Activated T-cell treated with anti-CD3 and anti-CD28 coated beads, Interleukin-2, amount 50 U/mL, for 1 hour (primary cell): Measurements from ENCODE around the gene AFDN.

Experiments
- DNase-seq: peaks from one replicate; pipeline ENCODE4 v3.0.0-alpha.2; 2020

The AFDN gene

DNA sequence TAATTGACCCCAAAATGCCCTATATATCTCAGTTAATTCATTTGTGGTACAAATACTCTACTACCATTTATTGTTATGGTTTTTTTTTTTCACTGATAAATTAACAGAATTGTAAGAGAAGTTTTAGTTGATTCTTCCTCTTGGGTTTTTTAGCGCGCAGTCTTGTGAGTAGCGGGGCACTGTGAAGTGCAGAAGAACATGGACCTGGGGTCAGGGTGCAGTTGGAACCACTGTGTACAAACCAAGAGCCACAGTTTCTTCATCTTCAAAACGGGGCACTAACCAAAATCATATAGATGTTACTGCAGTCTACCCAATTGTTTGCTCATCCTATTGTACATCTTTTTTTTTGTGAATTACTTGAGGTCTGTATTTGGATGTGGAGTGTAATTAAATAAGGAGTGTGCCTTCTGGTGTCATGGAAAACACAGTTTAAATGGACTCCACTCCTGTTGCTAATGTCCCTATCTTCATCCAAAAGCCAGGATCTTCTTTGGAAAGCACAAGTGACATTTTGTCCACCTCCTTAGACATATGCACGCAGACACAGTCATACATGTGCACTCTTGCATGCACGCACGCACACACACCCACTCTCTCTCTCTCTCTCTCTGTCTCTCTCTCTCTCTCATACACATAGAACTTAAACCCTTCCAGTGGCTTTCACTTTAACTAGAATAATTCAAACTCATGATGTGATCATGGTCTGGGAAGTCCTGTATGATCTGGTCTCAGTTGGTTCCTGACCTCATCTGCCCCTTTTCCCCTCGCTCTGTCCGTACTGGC is 51.5 kb downstream of the AFDN start:
- no peak for DNase-seq

DNA sequence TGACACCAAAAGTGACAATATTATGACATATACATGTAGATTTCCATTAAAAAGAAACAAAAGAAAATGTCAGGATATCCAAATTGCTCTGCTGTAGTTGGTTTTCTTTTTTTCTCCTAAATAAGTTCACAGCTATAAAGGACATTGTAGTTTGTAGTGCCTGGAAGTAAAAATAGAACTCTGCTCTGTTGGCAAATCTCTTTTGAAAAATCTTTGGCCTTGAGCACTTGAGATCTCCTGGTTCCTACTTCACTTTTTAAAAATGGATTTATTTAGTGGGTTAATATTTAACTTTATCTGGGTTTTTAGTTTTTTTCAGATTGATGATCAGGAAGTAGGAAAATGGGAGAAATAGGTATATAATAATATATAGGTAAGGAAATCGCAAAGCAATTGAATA is 52.9 kb downstream of the AFDN start:
- no peak for DNase-seq

DNA sequence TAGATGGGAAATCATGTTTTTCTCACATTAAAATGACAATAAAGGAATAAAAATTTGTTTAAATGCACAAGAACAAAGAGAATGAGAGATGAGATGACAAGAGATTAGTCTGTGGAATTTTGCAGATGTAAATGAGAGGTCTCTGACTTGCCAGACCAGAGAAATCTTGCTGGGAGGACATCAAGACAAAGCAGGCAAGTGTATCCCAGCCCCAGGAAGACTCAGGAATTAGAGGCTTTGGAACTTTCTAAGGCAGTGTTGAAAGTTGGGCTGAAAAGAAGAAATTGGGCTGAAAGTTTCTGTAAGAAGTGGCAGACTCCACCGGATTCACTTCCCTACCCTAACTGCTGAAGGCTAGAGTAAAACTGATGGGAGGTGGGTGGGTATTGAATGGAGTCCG is 54.6 kb downstream of the AFDN start:
- DNase-seq, result no peak

- DNase-seq, result no peak
Measured at GRCh38 chr6:167882244-167882643, 55.5 kb downstream of the AFDN start.

DNA sequence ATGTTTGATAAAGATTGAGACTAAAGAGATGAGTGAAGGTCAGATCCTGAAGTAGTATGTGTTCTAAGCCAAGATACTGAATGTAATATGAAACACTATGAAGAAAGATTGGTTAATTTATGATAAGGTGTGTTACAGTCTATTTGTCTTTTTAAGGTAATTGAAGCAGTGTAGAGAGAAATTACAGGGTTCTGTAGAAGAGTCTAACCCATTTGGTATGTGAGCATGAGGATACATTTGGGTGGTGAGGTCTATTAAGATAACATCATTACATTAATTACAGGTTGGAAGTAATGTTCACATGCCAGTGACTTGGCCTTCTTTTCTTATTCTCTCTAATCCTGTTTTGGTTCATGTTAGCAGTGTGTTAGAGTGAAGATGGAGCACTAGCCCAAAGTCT is 61.4 kb downstream of the AFDN start:
- no peak for DNase-seq

GRCh38 chr6:167892835-167893815 is 66.4 kb downstream of the AFDN start:
- no peak for DNase-seq

DNA sequence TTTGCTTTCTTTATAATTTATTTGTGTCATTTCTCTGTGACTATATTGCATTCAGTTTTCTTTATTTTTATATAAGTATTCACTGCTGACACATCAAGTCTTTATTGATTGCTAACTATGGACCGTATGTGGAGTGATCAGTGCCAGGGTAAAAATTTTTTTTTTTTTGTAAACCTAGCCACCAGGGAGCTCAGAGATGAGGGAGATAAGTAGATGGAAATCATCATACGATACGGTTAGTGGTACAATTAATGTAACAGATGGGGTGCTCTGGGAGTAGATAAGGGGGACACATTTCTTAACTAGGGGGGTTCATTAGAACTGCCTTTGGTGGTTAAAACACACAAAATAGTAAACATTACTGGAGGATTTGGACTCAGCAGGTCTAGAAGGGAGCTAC is 68.3 kb downstream of the AFDN start:
- no peak for DNase-seq

- no peak for DNase-seq
Measured at GRCh38 chr6:167896648-167897047, 69.9 kb downstream of the AFDN start.

DNA sequence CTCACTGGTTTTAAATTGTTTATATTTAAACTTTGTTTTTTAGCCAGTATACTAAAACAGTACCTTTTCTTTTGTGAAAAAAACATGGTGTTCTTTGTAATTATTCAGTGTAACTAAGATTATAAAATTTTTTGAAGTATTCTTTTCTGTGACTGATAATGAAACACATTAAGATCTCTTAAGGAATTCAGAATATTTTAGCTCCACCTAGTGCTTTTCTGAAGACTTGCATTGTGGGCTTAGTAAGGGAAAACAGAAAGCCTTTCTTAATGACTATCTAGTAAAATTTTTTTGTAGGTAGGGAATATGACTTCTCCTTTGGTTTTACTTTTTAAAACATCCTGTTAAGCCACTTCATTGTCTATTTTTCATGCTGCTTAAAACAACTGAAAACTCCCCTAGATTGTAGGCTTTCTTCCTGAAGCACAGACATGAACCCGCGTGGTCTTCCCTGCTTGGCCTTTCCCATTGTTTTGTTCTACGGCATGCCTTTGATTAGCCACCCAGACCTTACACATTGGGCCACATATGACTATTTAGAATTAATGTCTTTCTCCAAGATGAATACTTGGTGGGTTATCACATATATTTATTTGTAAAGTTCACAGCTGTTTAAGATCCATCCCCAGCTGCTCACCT is 72.1 kb downstream of the AFDN start:
- DNase-seq, result no peak

- DNase-seq, result no peak
Measured at GRCh38 chr6:167904791-167905190, 78.1 kb downstream of the AFDN start.

GRCh38 chr6:167906899-167907298 is 80.2 kb downstream of the AFDN start:
- DNase-seq, result no peak

DNA sequence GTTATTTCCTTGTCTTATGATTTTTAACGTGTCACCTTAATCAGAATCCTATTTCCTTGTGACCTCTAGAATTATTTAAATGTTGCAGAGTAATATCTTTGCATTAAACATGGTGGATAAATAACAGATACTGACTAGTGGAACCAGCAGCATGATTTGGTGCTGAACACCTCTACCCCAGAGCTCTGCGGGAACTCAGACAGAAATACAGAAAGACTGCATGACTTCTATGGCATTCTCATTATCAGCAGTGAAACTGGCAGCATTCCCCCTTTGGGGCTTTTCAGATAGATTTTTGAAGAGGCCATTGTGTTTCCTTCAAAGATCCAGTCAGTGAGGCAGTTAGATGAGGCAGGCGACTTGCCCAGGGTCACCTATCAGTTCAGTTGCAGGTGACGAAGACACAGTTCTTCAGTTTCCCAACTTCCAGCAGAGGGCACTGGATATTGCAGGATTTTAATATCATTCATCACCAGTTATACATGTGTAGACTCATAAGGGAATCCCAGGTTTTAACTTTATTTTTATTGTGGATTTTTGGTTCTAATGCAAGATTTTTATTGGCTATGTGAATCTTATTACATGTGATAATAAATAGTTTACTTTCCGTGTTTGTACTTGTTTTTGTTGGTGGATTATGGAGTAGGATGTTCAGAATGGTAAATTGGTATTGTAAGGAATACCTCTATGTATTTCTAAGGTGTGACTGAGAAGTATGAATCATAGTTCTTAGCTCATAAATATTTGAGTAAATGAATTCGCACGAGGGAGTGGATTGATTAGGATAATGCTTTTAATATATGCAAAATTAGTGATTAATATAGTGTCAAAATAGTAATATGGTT is 81.3 kb downstream of the AFDN start:
- DNase-seq, result no peak

GRCh38 chr6:167910007-167910406 is 83.3 kb downstream of the AFDN start:
- DNase-seq, result no peak

DNA sequence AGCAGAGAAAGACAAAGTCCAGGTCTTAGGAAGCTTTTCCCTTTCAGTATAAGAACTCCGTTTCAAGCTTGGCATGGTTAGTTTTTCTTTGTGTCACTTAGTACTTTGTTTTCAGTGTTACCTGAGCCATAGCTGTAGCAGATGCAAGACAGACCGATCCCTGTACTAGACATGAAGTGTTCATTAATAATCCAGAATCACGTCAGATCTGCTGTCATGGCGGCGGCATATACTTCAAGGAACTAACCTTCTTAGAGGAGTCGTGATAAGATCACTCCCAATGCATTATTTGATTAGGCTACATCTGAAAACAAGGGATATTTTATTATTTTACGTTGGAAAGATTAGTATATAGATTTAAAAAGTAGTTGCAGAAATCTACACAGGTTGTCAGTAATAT is 83.9 kb downstream of the AFDN start:
- no peak for DNase-seq

DNA sequence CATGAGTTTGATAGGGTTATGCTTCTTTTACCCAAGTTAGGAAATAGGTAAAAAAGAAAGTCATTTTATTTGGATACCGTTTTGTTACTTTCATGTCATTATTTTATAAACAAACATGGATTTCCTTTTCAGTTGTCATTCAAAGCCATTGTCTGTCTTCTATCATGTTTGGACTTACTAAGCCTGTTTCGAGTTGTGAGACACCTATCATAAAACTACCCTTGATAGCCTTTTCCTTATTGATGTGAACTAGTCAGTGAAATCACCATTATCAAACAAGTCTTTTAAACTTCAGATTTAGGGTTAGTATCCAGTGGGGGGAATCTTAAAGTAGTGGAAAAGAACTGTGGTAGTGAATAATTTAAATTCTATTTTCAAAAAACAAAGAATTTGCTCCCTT is 85.8 kb downstream of the AFDN start:
- no peak for DNase-seq

GRCh38 chr6:167913699-167914098 is 87.0 kb downstream of the AFDN start:
- no peak for DNase-seq

DNA sequence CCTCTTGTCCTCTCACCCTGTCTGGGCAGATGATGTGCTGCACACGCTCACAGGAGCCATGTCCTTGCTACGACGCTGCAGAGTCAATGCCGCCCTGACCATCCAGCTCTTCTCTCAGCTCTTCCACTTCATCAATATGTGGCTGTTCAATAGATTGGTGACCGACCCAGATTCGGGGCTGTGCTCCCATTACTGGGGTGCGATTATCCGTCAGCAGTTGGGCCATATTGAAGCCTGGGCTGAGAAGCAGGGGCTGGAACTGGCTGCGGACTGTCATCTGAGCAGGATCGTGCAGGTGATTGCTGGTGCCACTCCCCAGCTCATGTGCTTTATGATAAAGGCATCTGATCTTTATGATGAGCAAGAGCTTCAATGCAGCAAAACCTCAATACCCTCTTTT is 88.4 kb downstream of the AFDN start:
- DNase-seq, result no peak

DNA sequence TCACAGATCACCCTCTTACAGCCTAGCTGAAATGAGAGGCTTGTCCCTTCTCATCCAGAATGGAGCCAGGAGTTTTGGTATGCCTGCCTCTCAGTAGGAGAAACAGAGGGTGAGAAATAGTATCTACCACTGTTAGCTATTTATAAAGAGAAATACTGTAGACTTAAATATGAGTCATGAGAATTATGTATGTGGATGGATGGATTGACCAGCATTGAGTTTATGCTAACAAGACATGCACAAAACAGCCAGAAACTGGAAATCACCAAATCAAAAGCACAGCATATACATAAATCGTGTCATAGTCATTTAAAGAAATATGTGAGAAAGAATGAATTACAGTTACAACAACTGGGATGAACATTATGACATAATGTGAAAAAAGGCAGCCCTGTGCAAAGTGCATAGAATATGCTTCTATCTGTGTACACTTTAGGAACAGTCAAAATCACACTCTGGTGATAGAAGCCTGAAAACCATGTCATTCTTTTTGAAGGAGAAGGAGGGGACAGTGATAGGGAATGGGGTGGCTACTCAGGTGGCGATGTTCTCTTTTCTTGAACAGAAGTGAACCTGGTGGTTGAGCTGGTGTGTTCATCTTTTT is 90.9 kb downstream of the AFDN start:
- DNase-seq, result no peak

DNA sequence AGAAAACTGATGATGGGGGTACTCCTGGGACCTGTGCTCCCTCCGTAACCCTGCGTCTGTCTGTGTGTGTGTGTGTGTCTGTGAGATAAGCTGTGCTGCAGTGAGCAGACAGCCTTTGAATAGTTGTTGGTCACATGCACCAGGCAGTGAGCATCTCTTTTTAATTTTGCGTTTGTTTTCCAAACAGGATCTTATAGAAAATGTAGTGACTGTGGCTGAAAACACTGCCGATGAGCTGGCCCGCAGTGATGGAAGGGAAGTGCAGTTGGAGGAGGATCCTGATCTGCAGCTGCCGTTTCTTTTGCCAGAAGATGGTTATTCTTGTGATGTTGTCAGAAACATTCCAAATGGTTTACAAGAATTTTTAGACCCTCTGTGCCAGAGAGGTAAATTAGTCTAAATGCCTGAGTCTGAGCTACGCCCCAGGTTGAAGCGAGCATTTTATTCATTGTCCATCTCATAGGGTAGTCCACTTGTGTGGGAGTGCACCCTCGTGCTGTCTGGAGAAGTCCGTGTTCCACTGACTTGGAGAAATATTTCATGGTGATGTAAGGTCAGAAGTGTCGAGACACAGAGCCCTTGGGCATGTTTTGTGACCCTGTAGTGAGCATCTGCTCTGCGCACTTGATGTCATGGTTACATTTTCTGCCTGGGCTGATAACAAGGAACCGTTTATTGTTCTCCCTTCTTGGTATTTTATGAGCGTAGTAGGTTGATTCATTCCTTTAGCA is 92.0 kb downstream of the AFDN start:
- DNase-seq, result no peak

GRCh38 chr6:167919349-167919748 is 92.6 kb downstream of the AFDN start:
- DNase-seq, result no peak

DNA sequence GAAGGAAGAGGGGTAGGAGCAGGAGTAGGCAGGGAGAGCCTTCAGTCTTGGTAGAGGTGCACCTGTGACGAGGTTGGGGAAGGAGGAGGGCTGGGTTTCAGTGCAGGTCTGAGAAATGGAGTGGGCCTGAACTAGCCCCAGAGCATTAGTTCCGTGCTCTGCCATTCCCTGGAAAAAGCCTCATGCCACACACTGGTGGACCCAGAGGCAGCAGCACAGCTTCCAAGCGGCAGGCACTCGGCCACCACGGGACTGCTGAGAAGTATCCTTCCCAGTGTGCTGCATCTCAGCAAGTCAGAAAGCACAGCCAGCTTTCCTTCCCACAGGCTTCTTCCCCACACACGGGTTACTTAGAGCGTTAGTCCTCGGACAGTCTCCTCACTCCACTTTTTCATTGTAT is 93.5 kb downstream of the AFDN start:
- no peak for DNase-seq

DNA sequence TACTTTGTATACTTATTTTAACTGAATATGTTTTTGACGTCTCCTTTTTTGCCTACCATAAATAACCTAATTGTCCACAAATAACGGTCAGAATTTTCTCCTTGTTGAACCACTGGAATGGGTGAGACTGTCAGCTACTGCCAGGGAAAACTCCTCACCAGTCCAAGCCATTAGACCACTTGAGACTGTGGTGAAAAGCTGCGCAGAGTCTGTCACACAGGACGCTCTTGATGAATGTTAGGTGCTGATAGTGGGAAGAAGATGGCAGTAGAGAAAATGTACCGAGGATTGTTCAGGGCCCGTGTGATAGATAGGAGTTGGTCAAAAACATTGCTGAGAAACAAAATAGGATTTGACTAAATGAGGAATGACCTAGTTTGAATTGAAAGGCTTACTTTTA is 95.1 kb downstream of the AFDN start:
- no peak for DNase-seq
